Esophagus (tissue), 2 donors: ENCODE results near the gene OR13C3. TPM values are rescaled to one million over a fixed set of nuclear protein-coding genes. Genes with fewer than 3 reads are reported as not detected.
"Not testable (repeated sequence)": the region's sequence is repeated elsewhere in the genome, so short reads cannot be mapped to it uniquely, and the experiment has no call there.

Source experiments
- H3K27ac ChIP-seq, 2 donors: one replicate each; pipeline ENCODE4 v1.5.1; 2013; ENCODE audit warnings: low read depth in 2 of 2, mild to moderate bottlenecking in 2 of 2, inconsistent platforms in 1 of 2, low read length in 1 of 2, moderate library complexity in 1 of 2
- H3K27me3 ChIP-seq, 2 donors: one replicate each; pipeline ENCODE4 v1.6.1; 2013; ENCODE audit warnings: low read length in 2 of 2, control low read depth in 1 of 2, mild to moderate bottlenecking in 1 of 2; ENCODE audit not compliant: insufficient read depth in 2 of 2, control insufficient read depth in 1 of 2
- H3K36me3 ChIP-seq, 2 donors: one replicate each; pipeline ENCODE4 v1.6.1; 2013; ENCODE audit warnings: low read length in 1 of 2; ENCODE audit not compliant: control insufficient read depth in 2 of 2, insufficient read depth in 2 of 2
- H3K4me1 ChIP-seq, 2 donors: one replicate each; pipeline ENCODE4 v1.6.1; 2013; ENCODE audit warnings: low read length in 1 of 2; ENCODE audit not compliant: control insufficient read depth in 2 of 2, insufficient read depth in 2 of 2
- H3K4me3 ChIP-seq, 2 donors: one replicate each; pipeline ENCODE4 v1.5.1; 2013; ENCODE audit warnings: low read length in 2 of 2, mild to moderate bottlenecking in 2 of 2, low read depth in 1 of 2, moderate library complexity in 1 of 2
- H3K9me3 ChIP-seq, 2 donors: one replicate each; pipeline ENCODE4 v1.6.1; 2013; ENCODE audit warnings: mild to moderate bottlenecking in 2 of 2, low read depth in 1 of 2, low read length in 1 of 2, moderate library complexity in 1 of 2; ENCODE audit not compliant: control insufficient read depth in 2 of 2, insufficient read depth in 1 of 2
- WGBS, 2 donors: extraction: QIAGEN DNeasy Blood & Tissue Kit; methylation state at CpG; one replicate each; pipeline ENCODE4 v1.1.7; 2013; 5-methylcytosine and 5-hydroxymethylcytosine counted together
- polyA plus RNA-seq, 2 donors: library from polyadenylated mRNA; stranded (reverse); fragments of 200-250 nt; gene quantifications; one replicate each; pipeline ENCODE4 v1.2.3, GENCODE V29; 2013
- donor health status: healthy with polysubstance abuse.
- donor health status: Bipolar disorder and iron deficiency.

The OR13C3 gene
- polyA plus RNA-seq, 2 donors, result not detected

DNA sequence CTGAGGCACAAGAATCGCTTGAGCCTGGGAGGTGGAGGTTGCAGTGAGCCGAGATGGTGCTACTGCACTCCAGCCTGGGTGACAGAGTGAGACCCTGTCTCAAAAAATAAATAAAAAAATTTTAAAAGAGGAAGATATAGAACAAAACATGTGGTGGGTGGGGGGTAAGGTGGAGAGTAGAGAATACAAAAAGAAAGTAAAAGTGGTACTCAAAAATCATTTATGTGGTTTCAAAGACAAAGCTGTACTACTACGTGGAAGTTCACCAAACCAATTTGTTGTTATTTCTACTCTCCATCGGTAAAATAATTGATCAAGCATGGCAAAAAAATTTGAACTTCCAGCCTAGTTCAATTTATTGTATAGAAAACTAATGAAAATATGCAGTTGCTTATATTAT is 8.0 kb upstream of the OR13C3 start:
- Histone ChIP-seq H3K4me1 (no peaks in the 10 kb centered on the region), H3K27ac (no peak overlapping the region), H3K36me3 (no peaks in the 10 kb centered on the region), H3K4me3 (no peak overlapping the region), H3K9me3 (no peaks in the 10 kb centered on the region), H3K27me3 (no peaks in the 10 kb centered on the region)
- 81 to 86% methylated on average over 4 of the region's 4 CpGs for WGBS, 2 donors

DNA sequence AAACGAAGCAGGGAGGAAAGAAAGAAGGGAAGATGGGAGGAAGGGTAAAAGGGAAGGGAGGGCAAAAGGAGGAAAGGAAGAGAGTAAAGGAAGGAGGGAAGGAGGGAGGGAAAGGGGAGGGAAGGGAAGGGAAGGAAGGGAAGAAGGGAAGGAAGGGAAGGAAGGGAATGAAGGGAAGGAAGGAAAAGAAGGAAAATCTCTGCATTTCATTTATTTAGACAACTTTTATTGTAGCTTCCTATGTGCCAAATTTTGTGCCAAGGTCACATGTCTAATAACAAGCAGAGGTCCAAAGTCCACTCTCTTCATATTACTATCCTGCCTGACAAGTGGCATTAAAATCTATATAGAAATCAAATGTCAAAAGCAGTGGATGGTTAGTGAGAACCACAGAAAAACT is 2.6 kb upstream of the OR13C3 start:
- no peaks in the 10 kb centered on the region for H3K27me3 ChIP-seq
- WGBS, 2 donors, result 37 to 45% methylated on average over 1 of the region's 1 CpG
- no peak overlapping the region for H3K4me3 ChIP-seq
- H3K4me1 ChIP-seq, result no peaks in the 10 kb centered on the region
- no peaks in the 10 kb centered on the region for H3K9me3 ChIP-seq
- no peak overlapping the region for H3K27ac ChIP-seq
- H3K36me3 ChIP-seq, result no peaks in the 10 kb centered on the region

DNA sequence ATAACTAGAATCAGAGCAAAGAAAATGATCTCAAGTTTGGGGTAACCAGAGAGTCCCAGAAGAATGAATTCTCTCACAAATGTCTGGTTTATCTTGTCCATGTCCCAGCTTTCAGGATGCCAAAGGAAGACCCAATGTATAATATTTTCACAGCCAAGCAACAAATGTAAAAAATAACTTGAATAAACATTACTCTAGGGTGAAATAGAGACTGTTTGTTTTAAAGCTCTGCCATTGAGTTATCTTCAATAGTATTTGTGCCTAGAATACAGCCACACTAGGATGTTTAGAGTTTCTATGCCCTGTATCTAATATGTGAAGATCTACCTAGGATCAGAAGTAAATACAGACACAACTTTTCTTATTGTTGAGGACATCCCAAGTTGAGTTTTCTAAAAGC is 9.5 kb downstream of the OR13C3 start, which contains the start of gene OR13C4:
Gene OR13C4 (minus strand): TSS at position 101 of the 400 bp plus-strand sequence. CDS start 0 bp downstream, at position 101.
- Histone ChIP-seq H3K9me3 (no peaks in the 10 kb centered on the region), H3K27ac (no peak within 1 kb of the TSS), H3K27me3 (no peaks in the 10 kb centered on the region), H3K4me1 (no peaks in the 10 kb centered on the region), H3K36me3 (no peaks in the 10 kb centered on the region), H3K4me3 (no peak within 1 kb of the TSS)

DNA sequence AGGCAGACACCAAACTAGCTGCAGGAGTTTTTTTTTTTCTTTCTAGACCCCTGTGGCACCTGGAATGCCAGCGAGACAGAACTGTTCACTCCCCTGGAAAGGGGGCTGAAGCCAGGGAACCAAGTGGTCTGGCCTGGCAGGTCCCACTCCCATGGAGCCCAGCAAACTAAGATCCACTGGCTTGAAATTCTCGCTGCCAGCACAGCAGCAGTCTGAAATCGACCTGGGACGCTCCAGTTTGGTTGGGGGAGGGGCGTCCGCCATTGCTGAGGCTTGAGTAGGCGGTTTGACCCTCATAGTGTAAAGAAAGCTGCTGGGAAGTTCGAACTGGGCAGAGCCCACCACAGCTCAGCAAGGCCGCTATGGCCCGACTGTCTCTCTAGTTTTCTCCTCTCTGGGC is 16.4 kb downstream of the OR13C3 start:
- not testable (repeated sequence) for H3K27ac ChIP-seq, H3K27me3 ChIP-seq, H3K4me3 ChIP-seq, H3K36me3 ChIP-seq, H3K4me1 ChIP-seq, H3K9me3 ChIP-seq
- WGBS, 2 donors, result 75 to 82% methylated on average over 10 of the region's 10 CpGs

DNA sequence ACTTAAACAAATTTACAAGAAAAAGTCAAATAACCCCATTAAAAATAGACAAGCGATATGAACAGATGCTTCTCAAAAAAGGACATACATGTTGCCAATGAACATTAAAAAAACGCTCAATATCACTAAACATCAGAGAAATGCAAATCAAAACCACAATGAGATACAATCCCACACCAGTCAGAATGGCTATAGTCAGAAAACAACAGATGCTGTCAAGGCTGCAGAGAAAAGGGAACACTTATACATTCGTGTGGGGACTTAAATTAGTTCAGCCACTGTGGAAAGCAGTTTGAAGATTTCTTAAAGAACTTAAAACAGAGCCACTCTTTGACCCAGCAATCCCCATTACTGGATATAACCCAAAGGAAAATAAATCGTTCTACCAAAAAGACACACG is 21.8 kb downstream of the OR13C3 start:
- Histone ChIP-seq H3K4me3 (no peak overlapping the region), H3K9me3 (no peaks in the 10 kb centered on the region), H3K4me1 (no peaks in the 10 kb centered on the region), H3K27ac (no peak overlapping the region), H3K36me3 (no peaks in the 10 kb centered on the region), H3K27me3 (no peaks in the 10 kb centered on the region)
- 69 to 75% methylated on average over 5 of the region's 5 CpGs for WGBS, 2 donors

DNA sequence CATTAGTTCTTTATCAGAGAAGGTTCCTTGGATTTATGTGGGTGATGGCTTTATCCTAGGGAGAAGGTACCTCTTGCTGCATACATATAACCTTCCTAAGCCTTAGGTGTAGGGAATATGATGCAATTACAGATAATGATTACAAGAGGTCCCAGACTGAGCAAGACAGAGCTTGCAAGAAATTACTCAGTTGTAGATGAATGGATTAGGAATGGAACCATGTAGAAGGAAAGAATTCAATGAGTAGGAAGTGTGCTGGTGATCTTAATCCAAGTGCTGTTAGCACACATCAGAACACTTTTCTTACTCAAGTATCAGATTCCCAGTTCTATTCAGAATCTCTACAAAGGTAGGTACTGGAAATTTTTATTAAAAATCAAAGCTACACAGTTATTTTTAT is 30.1 kb downstream of the OR13C3 start:
- no peak overlapping the region for H3K27ac ChIP-seq
- H3K9me3 ChIP-seq, result peaks cover 0 to 3% of the 10 kb centered on the region in 2 donors
- H3K4me3 ChIP-seq, result no peak overlapping the region
- no peaks in the 10 kb centered on the region for H3K36me3 ChIP-seq
- H3K4me1 ChIP-seq, result no peaks in the 10 kb centered on the region
- no peaks in the 10 kb centered on the region for H3K27me3 ChIP-seq

DNA sequence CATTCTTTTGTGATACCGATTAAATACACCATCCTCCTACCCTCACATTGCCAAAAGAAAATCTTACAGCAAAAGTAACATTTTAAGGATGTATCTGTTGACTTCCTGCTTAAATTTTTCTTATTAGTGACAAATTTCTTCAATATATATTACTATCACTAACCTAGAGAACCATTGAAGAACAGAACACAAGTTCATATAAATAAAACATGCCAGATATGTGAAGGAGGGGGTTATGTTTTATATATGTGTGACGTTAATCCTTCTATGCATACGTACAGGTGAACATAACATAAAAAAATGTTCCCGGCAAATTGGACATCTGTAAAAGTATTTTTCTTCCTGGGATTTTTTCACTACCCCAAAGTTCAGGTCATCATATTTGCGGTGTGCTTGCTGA is 32.7 kb downstream of the OR13C3 start, which contains the start of gene OR13F1:
Gene OR13F1 (plus strand): TSS at position 301 of the 400 bp plus-strand sequence. CDS start 0 bp downstream, at position 301.
- Histone ChIP-seq H3K27ac (no peak within 1 kb of the TSS), H3K4me1 (no peaks in the 10 kb centered on the region), H3K4me3 (no peak within 1 kb of the TSS), H3K9me3 (peaks cover 0 to 3% of the 10 kb centered on the region in 2 donors), H3K36me3 (no peaks in the 10 kb centered on the region), H3K27me3 (no peaks in the 10 kb centered on the region)
- WGBS, 2 donors, result 89 to 91% methylated on average over 5 of the region's 5 CpGs

DNA sequence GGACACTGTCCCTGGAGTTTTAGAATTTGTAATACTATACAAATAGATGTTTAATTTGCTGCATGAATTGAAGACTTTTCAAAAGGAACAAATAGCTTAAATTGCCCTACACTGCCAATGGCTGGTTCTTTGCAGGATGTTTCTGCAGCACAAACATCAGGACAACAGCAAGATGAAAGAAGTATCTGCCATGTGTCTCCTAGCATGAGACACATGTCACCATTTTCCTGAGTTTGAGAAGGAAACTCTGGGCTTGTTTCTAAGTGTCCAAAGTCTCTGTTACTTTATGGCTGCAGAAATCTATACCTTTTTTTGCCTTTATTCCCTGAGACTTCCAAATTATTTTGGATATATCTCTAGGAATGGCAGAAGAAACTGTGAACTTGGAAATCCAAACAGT is 33.2 kb downstream of the OR13C3 start:
- Histone ChIP-seq H3K27ac (no peak overlapping the region), H3K27me3 (no peaks in the 10 kb centered on the region), H3K4me1 (no peaks in the 10 kb centered on the region), H3K9me3 (peaks cover 0 to 3% of the 10 kb centered on the region in 2 donors), H3K4me3 (no peak overlapping the region), H3K36me3 (no peaks in the 10 kb centered on the region)

DNA sequence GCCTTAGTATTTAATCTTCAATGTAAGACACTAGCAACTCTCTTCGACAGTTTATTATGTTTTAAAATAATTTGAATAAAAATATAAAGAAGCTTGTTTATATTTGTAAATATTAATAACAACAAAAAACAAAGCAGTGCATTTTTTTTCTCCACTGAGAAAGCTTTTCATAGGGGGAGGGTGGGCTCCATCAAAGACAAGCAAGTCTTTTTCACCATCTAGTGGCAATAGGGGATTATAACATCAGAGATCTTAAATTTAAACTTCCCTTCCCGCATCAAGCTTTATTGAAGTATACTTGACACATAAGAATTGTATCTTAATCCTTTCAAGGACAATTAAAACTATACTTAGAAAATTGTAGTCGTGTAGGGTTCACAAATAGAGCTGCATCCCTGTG is 41.8 kb downstream of the OR13C3 start:
- Histone ChIP-seq H3K4me3 (no peak overlapping the region), H3K4me1 (no peaks in the 10 kb centered on the region), H3K27me3 (no peaks in the 10 kb centered on the region), H3K36me3 (no peaks in the 10 kb centered on the region), H3K9me3 (no peaks in the 10 kb centered on the region), H3K27ac (no peak overlapping the region)
- 37 to 48% methylated on average over 3 of the region's 3 CpGs for WGBS, 2 donors
